Measurements from ENCODE around the gene IQCK.

DNA sequence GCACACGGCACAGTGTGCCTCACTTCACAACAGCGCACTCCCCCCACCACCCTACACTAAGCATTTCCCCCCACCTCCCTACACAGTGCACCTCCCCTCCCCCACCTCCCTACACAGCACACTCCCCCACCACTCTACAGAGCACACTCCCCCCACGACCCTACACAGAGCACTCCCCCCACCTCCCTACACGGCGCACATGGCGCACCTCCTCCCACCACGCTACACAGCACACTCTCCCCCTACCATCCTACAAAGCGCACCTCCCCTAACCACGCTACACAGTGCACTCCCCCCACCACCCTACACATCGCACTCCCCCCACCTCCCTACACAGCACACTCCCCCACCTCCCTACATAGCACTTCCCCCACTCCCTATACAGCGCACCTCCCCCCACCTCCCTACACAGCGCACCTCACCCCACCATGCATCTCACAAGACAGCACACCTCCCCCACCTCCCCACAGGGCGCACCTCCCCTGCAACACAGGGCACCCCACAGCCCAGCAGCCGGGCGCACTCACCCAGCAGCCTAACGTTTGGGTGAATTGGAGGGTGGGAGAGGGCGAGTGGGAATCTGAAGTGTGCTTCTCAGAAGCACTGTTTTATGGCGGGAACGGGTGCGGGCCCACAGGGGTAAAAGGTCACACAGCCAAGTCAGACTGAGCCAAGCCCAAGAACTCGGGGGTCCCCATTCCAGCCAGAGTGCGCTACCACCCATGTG is 10.3 kb upstream of the IQCK start:
- TF ChIP-seq CTCF (IDR thresholded peaks at IDR 0.05) (no peak), POLR2AphosphoS5 (IDR thresholded peaks at IDR 0.05; ENCODE audit: low read depth, low read length) (no peak), SIN3A (IDR thresholded peaks at IDR 0.05; ENCODE audit: borderline replicate concordance, insufficient read depth, low read depth, low read length) (no peak), TCF7L2 (IDR thresholded peaks at IDR 0.05; ENCODE audit: low read depth, low read length) (no peak)

Data from Panc1 (cell line).